ENCODE data around the gene DNASE1L1.
A peak's percentile ranks its signal among the peaks of the same experiment; 100 is the strongest.

Gene DNASE1L1

GRCh38 chrX:154369449-154370299 is 39.4 kb downstream of the DNASE1L1 start:
- peak; percentile 40 to 64 (median 51) for DNase-seq (ENCODE audit: low read depth in 3 of 3, low spot score in 1 of 3)

- peak; percentile 72 to 87 (median 82) for DNase-seq (ENCODE audit: low read depth in 3 of 3, low spot score in 1 of 3)
Observed at GRCh38 chrX:154368630-154369448, 40.2 kb downstream of the DNASE1L1 start.

GRCh38 chrX:154367474-154368308 is 41.4 kb downstream of the DNASE1L1 start:
- DNase-seq (ENCODE audit: low read depth in 3 of 3, low spot score in 1 of 3) = no peak

GRCh38 chrX:154366666-154367055 is 42.4 kb downstream of the DNASE1L1 start:
- DNase-seq (ENCODE audit: low read depth in 3 of 3, low spot score in 1 of 3) = no peak

GRCh38 chrX:154365997-154366665 is 42.9 kb downstream of the DNASE1L1 start:
- DNase-seq (ENCODE audit: low read depth in 3 of 3, low spot score in 1 of 3) = no peak

DNA sequence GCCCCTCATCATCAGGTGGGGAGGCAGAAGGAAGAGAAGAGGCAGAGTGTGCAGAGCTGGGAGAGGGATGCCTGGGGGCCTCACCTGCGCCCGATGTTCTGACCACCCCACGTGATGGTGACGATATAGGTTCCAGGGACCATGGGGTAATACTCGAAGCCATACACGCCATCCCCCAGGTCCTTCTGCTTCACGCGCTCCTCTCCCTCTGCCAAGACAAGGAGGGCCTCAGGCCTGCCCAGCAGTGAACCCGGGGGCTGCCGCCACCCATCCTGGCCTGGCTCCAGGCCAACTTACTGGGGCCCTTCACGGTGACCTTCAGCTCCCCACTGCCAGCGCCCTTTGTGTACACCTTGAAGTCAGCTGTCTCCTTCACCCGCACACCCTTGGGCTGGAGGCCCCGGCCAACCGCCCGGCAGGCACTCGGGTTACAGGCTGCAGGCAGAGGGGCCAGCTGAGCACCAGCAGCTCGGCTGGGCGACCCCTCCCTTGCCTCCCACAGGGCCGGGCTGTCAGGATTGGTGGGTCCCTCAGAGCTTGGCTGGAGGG is 43.9 kb downstream of the DNASE1L1 start:
- DNase-seq (ENCODE audit: low read depth in 3 of 3, low spot score in 1 of 3) = no peak

GRCh38 chrX:154363706-154364439 is 45.2 kb downstream of the DNASE1L1 start:
- DNase-seq (ENCODE audit: low read depth in 3 of 3, low spot score in 1 of 3) = no peak

- no peak for DNase-seq (ENCODE audit: low read depth in 3 of 3, low spot score in 1 of 3)
Observed at GRCh38 chrX:154362085-154362742, 46.8 kb downstream of the DNASE1L1 start.

DNA sequence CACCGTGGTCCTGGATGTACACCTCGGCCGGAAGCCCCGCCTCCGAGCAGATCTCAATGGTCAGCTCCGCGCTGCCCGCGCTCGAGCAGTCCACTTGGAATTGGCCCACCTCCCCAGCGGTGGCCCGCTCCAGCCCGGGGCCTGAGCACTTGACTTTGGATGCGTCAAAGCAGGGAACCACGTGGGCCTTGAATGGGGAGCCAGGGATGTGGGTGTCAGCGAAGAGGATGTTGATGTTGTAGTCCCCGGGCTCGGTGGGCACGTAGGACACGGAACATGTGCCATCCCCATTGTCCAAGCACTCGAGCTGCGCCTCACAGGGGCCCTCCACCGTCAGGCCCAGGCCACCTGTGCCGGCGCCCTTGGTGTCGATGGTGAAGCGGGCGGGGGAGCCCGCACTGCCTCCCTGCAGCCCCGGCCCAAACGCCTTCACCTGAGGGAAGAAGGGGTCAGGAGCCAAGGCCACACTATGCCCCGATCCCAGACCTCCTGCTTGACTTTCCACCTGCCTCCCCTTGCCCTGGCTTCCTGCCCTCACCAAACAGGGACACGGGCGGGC is 48.8 kb downstream of the DNASE1L1 start:
- no peak for DNase-seq (ENCODE audit: low read depth in 3 of 3, low spot score in 1 of 3)

- DNase-seq (ENCODE audit: low read depth in 3 of 3, low spot score in 1 of 3) = no peak
Observed at GRCh38 chrX:154359362-154360154, 49.5 kb downstream of the DNASE1L1 start.

DNA sequence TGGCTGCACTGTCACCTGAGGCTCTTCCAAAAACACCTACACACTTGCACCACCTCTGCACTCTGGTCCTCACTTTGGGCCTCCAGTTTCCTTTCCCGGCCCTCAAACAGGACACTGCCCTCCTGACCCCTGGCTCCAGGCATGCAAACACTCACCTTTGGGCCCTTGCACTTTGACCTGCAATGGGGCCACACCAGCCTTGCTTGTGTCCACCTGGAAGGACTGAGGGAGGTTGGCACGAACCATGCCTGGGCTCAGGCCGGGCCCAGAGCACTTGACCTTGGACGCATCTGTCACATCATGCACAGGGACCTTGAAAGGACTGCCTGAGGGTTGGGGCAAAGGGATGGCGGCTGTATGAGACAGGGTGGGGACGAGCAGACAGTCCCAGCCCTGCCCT is 50.2 kb downstream of the DNASE1L1 start:
- DNase-seq (ENCODE audit: low read depth in 3 of 3, low spot score in 1 of 3) = no peak

GRCh38 chrX:154358011-154358410 is 51.0 kb downstream of the DNASE1L1 start:
- DNase-seq (ENCODE audit: low read depth in 3 of 3, low spot score in 1 of 3) = no peak

DNA sequence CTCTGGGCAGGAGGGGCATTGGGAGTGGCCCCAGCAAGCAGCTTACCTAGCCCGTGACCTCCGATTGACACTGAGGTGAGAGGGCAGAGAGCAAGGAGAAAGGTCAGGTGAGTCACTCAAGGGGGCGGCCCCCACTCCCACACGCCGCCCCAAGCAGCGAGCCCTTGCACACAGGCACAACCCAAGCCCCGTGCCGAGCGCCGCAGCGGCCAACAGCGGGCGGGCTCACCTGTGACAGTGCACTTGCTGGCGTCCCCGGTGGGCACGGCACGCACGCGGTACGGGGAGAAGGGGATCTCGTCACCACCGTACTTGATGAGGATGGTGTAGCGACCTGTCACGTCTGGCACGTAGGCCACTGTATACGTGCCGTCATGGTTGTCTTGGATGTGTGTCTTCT is 51.8 kb downstream of the DNASE1L1 start:
- no peak for DNase-seq (ENCODE audit: low read depth in 3 of 3, low spot score in 1 of 3)

GRCh38 chrX:154356596-154356995 is 52.5 kb downstream of the DNASE1L1 start:
- no peak for DNase-seq (ENCODE audit: low read depth in 3 of 3, low spot score in 1 of 3)

- DNase-seq (ENCODE audit: low read depth in 3 of 3, low spot score in 1 of 3) = no peak
Observed at GRCh38 chrX:154355776-154356140, 53.3 kb downstream of the DNASE1L1 start.

GRCh38 chrX:154355094-154355775 is 53.8 kb downstream of the DNASE1L1 start:
- no peak for DNase-seq (ENCODE audit: low read depth in 3 of 3, low spot score in 1 of 3)

DNA sequence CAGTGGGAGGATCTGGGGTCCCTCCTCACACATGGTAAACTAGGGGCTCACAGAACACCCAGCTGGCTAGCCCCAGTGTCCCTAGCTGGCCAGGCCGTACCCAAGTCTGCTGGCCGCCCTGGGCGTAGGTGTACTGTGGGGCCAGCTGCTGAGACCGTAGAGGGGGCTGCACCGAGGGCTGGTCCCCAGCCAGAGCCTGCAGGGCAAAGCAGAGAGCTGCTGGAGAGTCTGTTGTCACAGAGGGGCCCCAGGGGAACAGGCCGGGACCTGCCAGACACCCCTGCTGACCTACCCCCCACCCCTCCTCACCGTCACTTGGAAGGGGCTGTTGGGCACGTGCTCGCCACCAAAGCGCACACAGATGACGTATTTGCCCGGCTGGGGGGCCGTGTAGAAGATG is 54.5 kb downstream of the DNASE1L1 start:
- DNase-seq (ENCODE audit: low read depth in 3 of 3, low spot score in 1 of 3) = no peak

GRCh38 chrX:154354013-154354412 is 55.0 kb downstream of the DNASE1L1 start:
- no peak for DNase-seq (ENCODE audit: low read depth in 3 of 3, low spot score in 1 of 3)
